Measurements from ENCODE around the gene APOBEC3F. TPM values are rescaled to one million over a fixed set of nuclear protein-coding genes. Genes with fewer than 3 reads are reported as not detected.
"Not testable (repeated sequence)": the region's sequence is repeated elsewhere in the genome, so short reads cannot be mapped to it uniquely, and the experiment has no call there.

Gene APOBEC3F
- total RNA-seq, 4 donors from 2014 or later: 2.5 to 6.0 (median 5.0) TPM

DNA sequence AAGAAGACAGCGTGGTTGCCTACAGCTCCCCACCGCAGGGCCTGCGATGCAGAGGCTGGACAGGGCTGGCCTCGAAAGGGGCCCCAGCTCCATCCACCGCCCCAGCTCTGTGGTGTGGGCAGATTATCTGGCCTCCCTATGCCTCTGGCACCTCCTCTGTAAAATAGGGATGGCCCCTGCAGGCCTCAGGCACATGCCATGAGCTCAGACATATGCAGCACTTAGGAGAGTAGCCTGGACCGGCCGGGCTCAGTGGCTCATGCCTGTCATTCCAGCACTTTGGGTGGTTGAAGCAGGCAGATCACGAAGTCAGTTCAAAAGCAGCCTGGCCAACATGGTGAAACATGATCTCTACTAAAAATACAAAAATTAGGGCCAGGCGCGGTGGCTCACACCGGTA, 12.4 kb upstream of the APOBEC3F start:
- H3K27ac ChIP-seq: no peak overlapping the region
- no peaks in the 10 kb centered on the region for H3K36me3 ChIP-seq
- WGBS, 2 donors: 85 to 96% methylated on average over 11 of the region's 11 CpGs
- TF ChIP-seq CTCF (IDR thresholded peaks at IDR 0.05) (no peak), POLR2A (IDR thresholded peaks at IDR 0.05) (no peak)
- H3K9me3 ChIP-seq: no peaks in the 10 kb centered on the region
- H3K4me3 ChIP-seq (replicated peaks in 1 of 3): no peak overlapping the region
- DNase-seq: no peak
- no peaks in the 10 kb centered on the region for H3K27me3 ChIP-seq
- intact Hi-C loops (cut with DNase I): no loop called here
- no peaks in the 10 kb centered on the region for H3K4me1 ChIP-seq

- no peak for TF ChIP-seq POLR2A (IDR thresholded peaks at IDR 0.05)
- TF ChIP-seq CTCF (IDR thresholded peaks at IDR 0.05): no peak
- Histone ChIP-seq H3K4me1 (no peaks in the 10 kb centered on the region), H3K9me3 (no peaks in the 10 kb centered on the region), H3K4me3 (replicated peaks in 1 of 3) (no peak overlapping the region), H3K27ac (no peak overlapping the region), H3K27me3 (no peaks in the 10 kb centered on the region), H3K36me3 (no peaks in the 10 kb centered on the region)
- DNase-seq: no peak
- intact Hi-C loops (cut with DNase I): no loop called here
- 87 to 93% methylated on average over 13 of the region's 13 CpGs for WGBS, 2 donors
These were observed 11.4 kb upstream of the APOBEC3F start for GRCh38 chr22:39029227-39029626.

- intact Hi-C loops (cut with DNase I): no loop called here
- DNase-seq: no peak
- Histone ChIP-seq H3K27ac (no peak overlapping the region), H3K4me1 (no peaks in the 10 kb centered on the region), H3K36me3 (no peaks in the 10 kb centered on the region), H3K4me3 (replicated peaks in 1 of 3) (no peak overlapping the region), H3K27me3 (no peaks in the 10 kb centered on the region), H3K9me3 (no peaks in the 10 kb centered on the region)
- no peak for TF ChIP-seq POLR2A (IDR thresholded peaks at IDR 0.05)
- TF ChIP-seq CTCF (IDR thresholded peaks at IDR 0.05): no peak
- WGBS, 2 donors: 89 to 91% methylated on average over 14 of the region's 14 CpGs
These were observed 10.0 kb upstream of the APOBEC3F start for GRCh38 chr22:39030705-39031104.

DNA sequence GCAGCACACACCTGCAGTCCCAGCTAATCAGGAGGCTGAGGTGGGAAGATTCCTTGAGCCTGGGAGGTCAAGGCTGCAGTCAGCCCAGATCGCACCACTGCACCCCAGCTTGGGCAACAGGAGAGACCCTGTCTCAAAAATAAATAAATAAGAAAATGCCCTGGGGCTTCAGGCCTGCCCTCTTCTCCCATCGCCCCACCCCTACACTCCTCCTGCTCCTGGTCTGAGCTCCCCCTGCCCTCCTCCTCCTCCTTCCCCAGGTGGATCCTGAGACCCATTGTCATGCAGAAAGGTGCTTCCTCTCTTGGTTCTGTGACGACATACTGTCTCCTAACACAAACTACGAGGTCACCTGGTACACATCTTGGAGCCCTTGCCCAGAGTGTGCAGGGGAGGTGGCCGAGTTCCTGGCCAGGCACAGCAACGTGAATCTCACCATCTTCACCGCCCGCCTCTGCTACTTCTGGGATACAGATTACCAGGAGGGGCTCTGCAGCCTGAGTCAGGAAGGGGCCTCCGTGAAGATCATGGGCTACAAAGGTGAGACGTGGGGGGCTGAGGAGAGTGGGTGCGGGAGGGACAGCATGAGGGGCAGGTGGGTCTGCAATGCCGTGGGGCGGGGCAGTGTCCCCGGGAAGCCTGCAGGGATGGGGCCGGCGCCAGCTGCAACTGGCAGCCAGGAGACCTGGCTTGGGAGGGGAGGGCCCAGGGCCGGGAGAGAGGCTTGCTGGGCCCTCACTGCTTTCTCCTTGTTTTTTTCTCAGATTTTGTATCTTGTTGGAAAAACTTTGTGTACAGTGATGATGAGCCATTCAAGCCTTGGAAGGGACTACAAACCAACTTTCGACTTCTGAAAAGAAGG, 9.0 kb upstream of the APOBEC3F start:
- intact Hi-C loops (cut with DNase I); H3K27me3 ChIP-seq; DNase-seq; H3K4me3 ChIP-seq (replicated peaks in 1 of 3); H3K27ac ChIP-seq; H3K36me3 ChIP-seq; H3K9me3 ChIP-seq; H3K4me1 ChIP-seq: not testable (repeated sequence)
- WGBS, 2 donors: 71 to 81% methylated on average over 5 to 15 of the region's 18 CpGs

- H3K27ac ChIP-seq; DNase-seq; H3K36me3 ChIP-seq; intact Hi-C loops (cut with DNase I); H3K4me3 ChIP-seq (replicated peaks in 1 of 3); H3K9me3 ChIP-seq; H3K27me3 ChIP-seq: not testable (repeated sequence)
- 51 to 53% methylated on average over 2 of the region's 2 CpGs for WGBS, 2 donors
- H3K4me1 ChIP-seq: peaks cover 10% of the 10 kb centered on the region in 2 donors
These were observed 3.6 kb upstream of the APOBEC3F start for GRCh38 chr22:39037071-39037470.

- DNase-seq: no peak
- TF ChIP-seq POLR2A (IDR thresholded peaks at IDR 0.05): no peak
- TF ChIP-seq CTCF (IDR thresholded peaks at IDR 0.05): no peak
- H3K4me3 ChIP-seq (replicated peaks in 1 of 3): no peak overlapping the region
- intact Hi-C loops (cut with DNase I): no loop called here
- 94 to 97% methylated on average over 19 of the region's 19 CpGs for WGBS, 2 donors
- no peaks in the 10 kb centered on the region for H3K9me3 ChIP-seq
- H3K4me1 ChIP-seq: peaks cover 10% of the 10 kb centered on the region in 2 donors
- no peaks in the 10 kb centered on the region for H3K36me3 ChIP-seq
- no peaks in the 10 kb centered on the region for H3K27me3 ChIP-seq
- no peak overlapping the region for H3K27ac ChIP-seq
These were observed 1.1 kb upstream of the APOBEC3F start for GRCh38 chr22:39039306-39040126.

DNA sequence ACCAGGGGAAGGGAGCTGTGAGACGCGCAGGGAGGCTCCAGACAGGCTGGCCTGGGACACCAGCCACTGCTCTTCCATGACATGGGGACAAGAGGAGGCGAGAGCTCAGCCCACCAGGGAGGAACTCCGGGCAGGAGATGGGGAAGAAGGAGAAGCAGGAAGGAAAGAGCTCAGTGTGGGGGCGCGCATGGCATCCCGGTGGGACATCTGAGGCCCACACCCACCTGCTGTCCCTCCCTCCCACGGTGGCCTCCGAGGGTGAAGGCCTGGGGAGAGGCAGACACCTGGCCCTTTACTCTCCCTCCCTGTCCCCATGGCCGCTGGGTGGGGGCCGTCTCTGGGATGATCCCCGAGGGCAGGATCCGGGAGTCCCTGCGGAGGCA, 518 bp upstream of the APOBEC3F start:
- H3K27me3 ChIP-seq; H3K36me3 ChIP-seq; H3K9me3 ChIP-seq; intact Hi-C loops (cut with DNase I): not testable (repeated sequence)
- peak in 1 of 2 donors; percentile 2 for DNase-seq
- 16 to 31% methylated on average over 11 to 13 of the region's 14 CpGs for WGBS, 2 donors
- H3K4me3 ChIP-seq (replicated peaks in 1 of 3): peak overlapping the region in 1 of 3 donors; percentile 47
- peak overlapping the region; percentile 93 to 94 (median 94) for H3K27ac ChIP-seq
- H3K4me1 ChIP-seq: peaks cover 10% of the 10 kb centered on the region in 2 donors

Measured in thyroid gland (tissue), 4 donors.